Measurements from ENCODE around the gene HNF4A. TPM values are rescaled to one million over a fixed set of nuclear protein-coding genes. Genes with fewer than 3 reads are reported as not detected.
A peak's percentile ranks its signal among the peaks of the same experiment; 100 is the strongest.

Gene HNF4A
- total and polyA plus RNA-seq, 2 of the 13 experiments (the other 11 are each of a cell fraction or from before 2014, with no cell fraction given) = 80.9 to 169 TPM

GRCh38 chr20:44401770-44402390 lies 46.4 kb downstream of the HNF4A start (continued):
- TF ChIP-seq MLX (CRISPR knock-in tag; IDR thresholded peaks at IDR 0.05) = no peak
- TF ChIP-seq ZSCAN31 (CRISPR knock-in tag; IDR thresholded peaks at IDR 0.05; ENCODE audit: low read depth) = no peak; the same call in 1 of the 2 replicates
- TF ChIP-seq, protein P1, sequence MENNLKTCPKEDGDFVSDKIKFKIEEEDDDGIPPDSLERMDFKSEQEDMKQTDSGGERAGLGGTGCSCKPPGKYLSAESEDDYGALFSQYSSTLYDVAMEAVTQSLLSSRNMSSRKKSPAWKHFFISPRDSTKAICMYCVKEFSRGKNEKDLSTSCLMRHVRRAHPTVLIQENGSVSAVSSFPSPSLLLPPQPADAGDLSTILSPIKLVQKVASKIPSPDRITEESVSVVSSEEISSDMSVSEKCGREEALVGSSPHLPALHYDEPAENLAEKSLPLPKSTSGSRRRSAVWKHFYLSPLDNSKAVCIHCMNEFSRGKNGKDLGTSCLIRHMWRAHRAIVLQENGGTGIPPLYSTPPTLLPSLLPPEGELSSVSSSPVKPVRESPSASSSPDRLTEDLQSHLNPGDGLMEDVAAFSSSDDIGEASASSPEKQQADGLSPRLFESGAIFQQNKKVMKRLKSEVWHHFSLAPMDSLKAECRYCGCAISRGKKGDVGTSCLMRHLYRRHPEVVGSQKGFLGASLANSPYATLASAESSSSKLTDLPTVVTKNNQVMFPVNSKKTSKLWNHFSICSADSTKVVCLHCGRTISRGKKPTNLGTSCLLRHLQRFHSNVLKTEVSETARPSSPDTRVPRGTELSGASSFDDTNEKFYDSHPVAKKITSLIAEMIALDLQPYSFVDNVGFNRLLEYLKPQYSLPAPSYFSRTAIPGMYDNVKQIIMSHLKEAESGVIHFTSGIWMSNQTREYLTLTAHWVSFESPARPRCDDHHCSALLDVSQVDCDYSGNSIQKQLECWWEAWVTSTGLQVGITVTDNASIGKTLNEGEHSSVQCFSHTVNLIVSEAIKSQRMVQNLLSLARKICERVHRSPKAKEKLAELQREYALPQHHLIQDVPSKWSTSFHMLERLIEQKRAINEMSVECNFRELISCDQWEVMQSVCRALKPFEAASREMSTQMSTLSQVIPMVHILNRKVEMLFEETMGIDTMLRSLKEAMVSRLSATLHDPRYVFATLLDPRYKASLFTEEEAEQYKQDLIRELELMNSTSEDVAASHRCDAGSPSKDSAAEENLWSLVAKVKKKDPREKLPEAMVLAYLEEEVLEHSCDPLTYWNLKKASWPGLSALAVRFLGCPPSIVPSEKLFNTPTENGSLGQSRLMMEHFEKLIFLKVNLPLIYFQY (CRISPR knock-in tag; IDR thresholded peaks at IDR 0.05; ENCODE audit: borderline replicate concordance) = no peak
- TF ChIP-seq ZNF451 (CRISPR knock-in tag; IDR thresholded peaks at IDR 0.05) = no peak
- no peak for TF ChIP-seq ZNF354B (CRISPR knock-in tag; IDR thresholded peaks at IDR 0.05)
- no peak for TF ChIP-seq CREM (IDR thresholded peaks at IDR 0.05)
- TF ChIP-seq CREM (CRISPR knock-in tag; IDR thresholded peaks at IDR 0.05) = no peak
- peak; percentile 49; the same call in 1 of the 2 replicates for TF ChIP-seq PAF1 (CRISPR knock-in tag; IDR thresholded peaks at IDR 0.05)
- TF ChIP-seq ZNF777 (CRISPR knock-in tag; IDR thresholded peaks at IDR 0.05) = no peak
- no peak for TF ChIP-seq MZF1 (CRISPR knock-in tag; IDR thresholded peaks at IDR 0.05; ENCODE audit: borderline replicate concordance)
- no peak for TF ChIP-seq SP4 (CRISPR knock-in tag; IDR thresholded peaks at IDR 0.05)
- 0 out of 2 replicates have a peak, but pooled peaks have one; percentile 81 for TF ChIP-seq ZNF280B (CRISPR knock-in tag; IDR thresholded peaks at IDR 0.05; ENCODE audit: borderline replicate concordance)
- TF ChIP-seq FOSL2 (CRISPR knock-in tag; IDR thresholded peaks at IDR 0.05) = no peak
- TF ChIP-seq CHD2 (IDR thresholded peaks at IDR 0.05; ENCODE audit: low read depth, low read length) = no peak
- no peak for TF ChIP-seq ZNF383 (CRISPR knock-in tag; IDR thresholded peaks at IDR 0.05; ENCODE audit: borderline replicate concordance)
- TF ChIP-seq ZBTB44 (CRISPR knock-in tag; IDR thresholded peaks at IDR 0.05) = no peak
- TF ChIP-seq ADNP (CRISPR knock-in tag; IDR thresholded peaks at IDR 0.05) = no peak
- no peak for TF ChIP-seq RORA (CRISPR knock-in tag; IDR thresholded peaks at IDR 0.05)
- TF ChIP-seq ESRRA (CRISPR knock-in tag; IDR thresholded peaks at IDR 0.05; ENCODE audit: low read depth) = no peak
- no peak for TF ChIP-seq THAP7 (CRISPR knock-in tag; IDR thresholded peaks at IDR 0.05)
- TF ChIP-seq ATF3 (CRISPR knock-in tag; IDR thresholded peaks at IDR 0.05) = no peak; the same call in 1 of the 2 replicates
- no peak for TF ChIP-seq ZNF121 (CRISPR knock-in tag; IDR thresholded peaks at IDR 0.05)
